HEK293 (cell line): ENCODE data around the gene PIK3C2G.

Source experiments
- CTCF ChIA-PET: fragments of 350-600 bp; formaldehyde crosslinking; extraction: SDS; loops from one replicate; lab custom pipeline; 2021; ENCODE audit warnings: antibody characterized with exemption; lab: Yijun Ruan, JAX
- POLR2A ChIA-PET: fragments of 300-600 bp; formaldehyde crosslinking; extraction: SDS; loops from one replicate; lab custom pipeline; 2020; ENCODE audit warnings: antibody characterized with exemption, inconsistent platforms; lab: Yijun Ruan, JAX
- H3K27ac ChIP-seq: fragments of 200-500 bp; sonication (Bioruptor generic); 2 replicates; pipeline ENCODE4 v1.5.1; 2014; ENCODE audit warnings: low read depth, low read length, control low read depth, inconsistent platforms; ENCODE audit errors: extremely low read depth
- H3K36me3 ChIP-seq, 2 experiments: fragments of 200-500 bp in 1 of 2; sonication (Bioruptor generic) in 1 of 2; 1 replicate in 1 of 2; 2 replicates in 1 of 2; pipeline ENCODE4 v1.5.1; 2014 to 2017; ENCODE audit warnings: inconsistent platforms in 2 of 2, low read length in 2 of 2; ENCODE audit not compliant: control insufficient read depth in 2 of 2, insufficient read depth in 1 of 2
- H3K4me1 ChIP-seq: fragments of 200-500 bp; sonication (Bioruptor generic); 2 replicates; pipeline ENCODE4 v1.5.1; 2014; ENCODE audit warnings: mild to moderate bottlenecking, low read length, inconsistent platforms; ENCODE audit not compliant: control insufficient read depth, insufficient read depth
- H3K4me3 ChIP-seq: 2 replicates; pipeline ENCODE4 v1.5.1; 2011; ENCODE audit warnings: low read depth, mild to moderate bottlenecking, control low read depth, low read length, moderate library complexity
- H3K9me3 ChIP-seq: fragments of 200-500 bp; sonication (Bioruptor generic); 2 replicates; pipeline ENCODE4 v1.5.1; 2014; ENCODE audit warnings: low read depth, low read length, inconsistent platforms; ENCODE audit not compliant: control insufficient read depth, insufficient read depth
- IKZF3 ChIP-seq: fragments of 450-650 bp; IDR thresholded peaks from 2 replicates; pipeline ENCODE4 v1.5.0; 2018; ENCODE audit warnings: missing biosample characterization, mild to moderate bottlenecking, missing genetic modification characterization, moderate library complexity
- KLF9 ChIP-seq: fragments of 450-650 bp; formaldehyde crosslinking; IDR thresholded peaks from 2 replicates; pipeline ENCODE4 v1.5.1; 2016; ENCODE audit warnings: missing biosample characterization, missing genetic modification characterization, low read depth
- SETDB1 ChIP-seq: IDR thresholded peaks from one replicate; pipeline ENCODE4 v1.6.1; 2017; ENCODE audit warnings: mild to moderate bottlenecking, low read length, moderate library complexity, mixed read lengths; ENCODE audit not compliant: insufficient read length
- TRIM28 ChIP-seq: IDR thresholded peaks from 2 replicates; pipeline ENCODE4 v1.6.1; 2011; ENCODE audit warnings: low read length, control low read depth, borderline replicate concordance
- YY2 ChIP-seq: fragments of 450-650 bp; formaldehyde crosslinking; IDR thresholded peaks from 2 replicates; pipeline ENCODE4 v1.5.1; 2016; ENCODE audit warnings: missing biosample characterization, missing genetic modification characterization
- ZBTB7A ChIP-seq: fragments of 450-650 bp; formaldehyde crosslinking; IDR thresholded peaks from 2 replicates; pipeline ENCODE4 v1.5.1; 2016; ENCODE audit warnings: low read depth, missing biosample characterization, missing genetic modification characterization
- ZFP3 ChIP-seq: fragments of 450-650 bp; formaldehyde crosslinking; IDR thresholded peaks from 2 replicates; pipeline ENCODE4 v1.5.1; 2016; ENCODE audit warnings: low read depth, missing biosample characterization, missing genetic modification characterization
- ZIC2 ChIP-seq: fragments of 450-650 bp; formaldehyde crosslinking; IDR thresholded peaks from 2 replicates; pipeline ENCODE4 v1.5.1; 2016; ENCODE audit warnings: missing biosample characterization, missing genetic modification characterization
- ZNF140 ChIP-seq: fragments of 450-650 bp; formaldehyde crosslinking; IDR thresholded peaks from 2 replicates; pipeline ENCODE4 v1.5.1; 2016; ENCODE audit warnings: missing biosample characterization, missing genetic modification characterization
- ZNF19 ChIP-seq: fragments of 450-650 bp; formaldehyde crosslinking; IDR thresholded peaks from 2 replicates; pipeline ENCODE4; 2016; ENCODE audit warnings: missing biosample characterization, missing genetic modification characterization, low read depth
- ZNF202 ChIP-seq: fragments of 450-650 bp; formaldehyde crosslinking; IDR thresholded peaks from 2 replicates; pipeline ENCODE4 v1.5.1; 2016; ENCODE audit warnings: missing biosample characterization, missing genetic modification characterization, borderline replicate concordance
- ZNF223 ChIP-seq: fragments of 450-650 bp; formaldehyde crosslinking; IDR thresholded peaks from 2 replicates; pipeline ENCODE4 v1.5.1; 2016; ENCODE audit warnings: missing biosample characterization, missing genetic modification characterization
- ZNF266 ChIP-seq: fragments of 450-650 bp; formaldehyde crosslinking; IDR thresholded peaks from 2 replicates; pipeline ENCODE4 v1.5.1; 2016; ENCODE audit warnings: missing biosample characterization, missing genetic modification characterization, low read depth
- ZNF335 ChIP-seq: fragments of 450-650 bp; formaldehyde crosslinking; conservative IDR thresholded peaks from 2 replicates; pipeline ENCODE4 v1.5.1; 2016; ENCODE audit warnings: missing biosample characterization, missing genetic modification characterization
- ZNF350 ChIP-seq: fragments of 450-650 bp; formaldehyde crosslinking; IDR thresholded peaks from 2 replicates; pipeline ENCODE4 v1.5.0; 2017; ENCODE audit warnings: missing biosample characterization, mild to moderate bottlenecking, missing genetic modification characterization
- ZNF354C ChIP-seq: fragments of 450-650 bp; formaldehyde crosslinking; IDR thresholded peaks from 2 replicates; pipeline ENCODE4 v1.5.1; 2016; ENCODE audit warnings: missing biosample characterization, missing genetic modification characterization, low read depth, borderline replicate concordance
- ZNF48 ChIP-seq: fragments of 450-650 bp; formaldehyde crosslinking; IDR thresholded peaks from 2 replicates; pipeline ENCODE4 v1.5.1; 2016; ENCODE audit warnings: missing biosample characterization, missing genetic modification characterization
- ZNF585B ChIP-seq: fragments of 450-650 bp; formaldehyde crosslinking; IDR thresholded peaks from 2 replicates; pipeline ENCODE4 v1.5.1; 2016; ENCODE audit warnings: missing biosample characterization, missing genetic modification characterization
- ZNF624 ChIP-seq: fragments of 450-650 bp; formaldehyde crosslinking; IDR thresholded peaks from 2 replicates; pipeline ENCODE4 v1.5.1; 2017; ENCODE audit warnings: missing biosample characterization, missing genetic modification characterization
- ZNF626 ChIP-seq: fragments of 450-650 bp; sonication (Bioruptor Pico); formaldehyde crosslinking; IDR thresholded peaks from 2 replicates; pipeline ENCODE4 v1.5.1; 2018; ENCODE audit warnings: missing biosample characterization, missing genetic modification characterization, inconsistent platforms
- ZNF654 ChIP-seq: fragments of 450-650 bp; formaldehyde crosslinking; IDR thresholded peaks from 2 replicates; pipeline ENCODE4 v1.5.1; 2016; ENCODE audit warnings: low read depth, missing biosample characterization, missing genetic modification characterization
- ZNF658 ChIP-seq: fragments of 450-650 bp; formaldehyde crosslinking; IDR thresholded peaks from 2 replicates; pipeline ENCODE4; 2016; ENCODE audit warnings: missing biosample characterization, missing genetic modification characterization
- ZNF701 ChIP-seq: fragments of 450-650 bp; formaldehyde crosslinking; IDR thresholded peaks from 2 replicates; pipeline ENCODE4 v1.5.1; 2016; ENCODE audit warnings: missing biosample characterization, missing genetic modification characterization
- TF ChIP-seq, protein P1 (sequence below): fragments of 450-650 bp; formaldehyde crosslinking; IDR thresholded peaks from 2 replicates; pipeline ENCODE4 v1.5.1; 2016; ENCODE audit warnings: missing biosample characterization, missing genetic modification characterization
- TF ChIP-seq, protein P2 (sequence below): fragments of 450-650 bp; formaldehyde crosslinking; IDR thresholded peaks from 2 replicates; pipeline ENCODE4 v1.5.1; 2016; ENCODE audit warnings: missing biosample characterization, missing genetic modification characterization
- TF ChIP-seq, protein P3 (sequence below): fragments of 450-650 bp; formaldehyde crosslinking; conservative IDR thresholded peaks from 2 replicates; pipeline ENCODE4 v1.5.1; 2016; ENCODE audit warnings: low read depth, missing biosample characterization, missing genetic modification characterization
- TF ChIP-seq, protein P4 (sequence below): fragments of 450-650 bp; formaldehyde crosslinking; IDR thresholded peaks from 2 replicates; pipeline ENCODE4 v1.5.1; 2017; ENCODE audit warnings: missing biosample characterization, mild to moderate bottlenecking, missing genetic modification characterization, moderate library complexity

Gene PIK3C2G

DNA sequence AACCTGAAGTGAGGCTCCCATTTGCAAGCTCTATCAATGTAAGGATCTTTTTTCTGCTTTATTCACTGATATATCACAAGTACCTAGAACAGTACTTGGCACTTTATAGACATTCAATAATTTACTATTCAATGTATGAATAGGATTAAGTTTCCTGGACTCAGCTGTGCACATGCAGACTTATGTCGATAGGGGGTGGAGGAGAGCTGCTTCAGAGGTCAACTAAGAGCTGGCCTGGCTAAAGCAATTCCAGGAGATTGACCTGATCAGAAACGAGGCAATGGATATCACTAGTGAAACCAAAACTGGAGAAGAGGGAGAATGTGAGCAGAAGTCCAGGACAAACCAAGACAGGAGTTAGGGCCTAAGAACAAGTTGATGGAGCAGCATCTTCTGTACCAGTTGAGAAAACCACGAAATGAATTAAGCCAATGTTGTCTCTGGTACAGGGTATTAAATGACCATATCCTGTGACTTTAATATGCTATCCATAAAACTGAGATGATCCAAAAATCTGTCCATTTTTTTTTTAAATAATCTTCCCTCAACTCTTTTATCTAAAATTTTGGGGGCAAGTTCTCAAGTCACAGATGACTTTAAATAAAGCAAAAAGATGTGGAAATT lies 169.2 kb downstream of the PIK3C2G start:
- ChIA-PET CTCF (interaction anchor here (0.6 to 1.3 kb wide), 15 partner anchors 10 to 858 kb away, joined by 3 to 7 read pairs (median 3); no protein-coding TSS in a partner anchor), POLR2A (no interaction called here)
- Histone ChIP-seq H3K36me3 (no peaks in the 10 kb centered on the region), H3K4me3 (no peak overlapping the region), H3K9me3 (no peaks in the 10 kb centered on the region), H3K27ac (no peak overlapping the region), H3K4me1 (no peaks in the 10 kb centered on the region)
- TF ChIP-seq ZNF658 (no peak), ZNF223 (tag by site-specific recombination) (no peak), ZNF19 (no peak), KLF9 (tag by site-specific recombination) (no peak), ZNF48 (tag by site-specific recombination) (no peak), IKZF3 (no peak), ZNF335 (tag by site-specific recombination) (no peak), YY2 (tag by site-specific recombination) (no peak), ZNF654 (tag by site-specific recombination) (peak; percentile 82), ZIC2 (no peak), ZNF585B (no peak), SETDB1 (no peak), ZNF354C (tag by site-specific recombination) (no peak), ZNF202 (no peak), ZBTB7A (tag by site-specific recombination) (no peak), ZNF266 (tag by site-specific recombination) (no peak)
- TF ChIP-seq, protein P1, sequence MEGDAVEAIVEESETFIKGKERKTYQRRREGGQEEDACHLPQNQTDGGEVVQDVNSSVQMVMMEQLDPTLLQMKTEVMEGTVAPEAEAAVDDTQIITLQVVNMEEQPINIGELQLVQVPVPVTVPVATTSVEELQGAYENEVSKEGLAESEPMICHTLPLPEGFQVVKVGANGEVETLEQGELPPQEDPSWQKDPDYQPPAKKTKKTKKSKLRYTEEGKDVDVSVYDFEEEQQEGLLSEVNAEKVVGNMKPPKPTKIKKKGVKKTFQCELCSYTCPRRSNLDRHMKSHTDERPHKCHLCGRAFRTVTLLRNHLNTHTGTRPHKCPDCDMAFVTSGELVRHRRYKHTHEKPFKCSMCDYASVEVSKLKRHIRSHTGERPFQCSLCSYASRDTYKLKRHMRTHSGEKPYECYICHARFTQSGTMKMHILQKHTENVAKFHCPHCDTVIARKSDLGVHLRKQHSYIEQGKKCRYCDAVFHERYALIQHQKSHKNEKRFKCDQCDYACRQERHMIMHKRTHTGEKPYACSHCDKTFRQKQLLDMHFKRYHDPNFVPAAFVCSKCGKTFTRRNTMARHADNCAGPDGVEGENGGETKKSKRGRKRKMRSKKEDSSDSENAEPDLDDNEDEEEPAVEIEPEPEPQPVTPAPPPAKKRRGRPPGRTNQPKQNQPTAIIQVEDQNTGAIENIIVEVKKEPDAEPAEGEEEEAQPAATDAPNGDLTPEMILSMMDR (tag by site-specific recombination): peak; percentile 22; the same call in 1 of the 2 replicates

DNA sequence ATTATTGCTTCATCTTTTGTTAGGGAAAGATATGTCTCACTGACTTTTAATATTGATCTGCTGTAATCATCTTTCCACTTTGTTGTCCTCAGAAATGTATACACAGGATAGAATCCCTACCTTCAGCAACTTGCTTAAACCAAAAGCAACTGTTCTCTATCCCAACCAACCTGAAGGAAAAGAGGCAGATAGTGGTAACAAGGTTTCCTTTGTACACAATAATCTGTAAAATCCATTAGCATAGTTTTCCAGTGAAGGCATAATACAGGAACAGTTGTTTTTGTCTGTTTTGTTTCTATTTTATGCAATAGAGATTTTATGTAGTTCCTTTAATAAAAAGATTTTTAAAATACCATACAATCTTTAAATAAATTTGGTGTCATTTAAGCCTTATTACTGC lies 170.5 kb downstream of the PIK3C2G start:
- ChIA-PET CTCF (no interaction called here), POLR2A (no interaction called here)
- H3K4me1 ChIP-seq: no peaks in the 10 kb centered on the region
- H3K9me3 ChIP-seq: no peaks in the 10 kb centered on the region
- H3K4me3 ChIP-seq: no peak overlapping the region
- no peak overlapping the region for H3K27ac ChIP-seq
- no peaks in the 10 kb centered on the region for H3K36me3 ChIP-seq
- TF ChIP-seq ZFP3 (tag by site-specific recombination): no peak
- TF ChIP-seq, protein P2, sequence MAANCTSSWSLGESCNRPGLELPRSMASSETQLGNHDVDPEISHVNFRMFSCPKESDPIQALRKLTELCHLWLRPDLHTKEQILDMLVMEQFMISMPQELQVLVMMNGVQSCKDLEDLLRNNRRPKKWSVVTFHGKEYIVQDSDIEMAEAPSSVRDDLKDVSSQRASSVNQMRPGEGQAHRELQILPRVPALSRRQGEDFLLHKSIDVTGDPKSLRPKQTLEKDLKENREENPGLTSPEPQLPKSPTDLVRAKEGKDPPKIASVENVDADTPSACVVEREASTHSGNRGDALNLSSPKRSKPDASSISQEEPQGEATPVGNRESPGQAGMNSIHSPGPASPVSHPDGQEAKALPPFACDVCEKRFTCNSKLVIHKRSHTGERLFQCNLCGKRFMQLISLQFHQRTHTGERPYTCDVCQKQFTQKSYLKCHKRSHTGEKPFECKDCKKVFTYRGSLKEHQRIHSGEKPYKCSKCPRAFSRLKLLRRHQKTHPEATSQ: no peak
- no peak for TF ChIP-seq ZNF701 (tag by site-specific recombination)
- TF ChIP-seq TRIM28: no peak
- no peak for TF ChIP-seq ZNF626
- TF ChIP-seq, protein P3, sequence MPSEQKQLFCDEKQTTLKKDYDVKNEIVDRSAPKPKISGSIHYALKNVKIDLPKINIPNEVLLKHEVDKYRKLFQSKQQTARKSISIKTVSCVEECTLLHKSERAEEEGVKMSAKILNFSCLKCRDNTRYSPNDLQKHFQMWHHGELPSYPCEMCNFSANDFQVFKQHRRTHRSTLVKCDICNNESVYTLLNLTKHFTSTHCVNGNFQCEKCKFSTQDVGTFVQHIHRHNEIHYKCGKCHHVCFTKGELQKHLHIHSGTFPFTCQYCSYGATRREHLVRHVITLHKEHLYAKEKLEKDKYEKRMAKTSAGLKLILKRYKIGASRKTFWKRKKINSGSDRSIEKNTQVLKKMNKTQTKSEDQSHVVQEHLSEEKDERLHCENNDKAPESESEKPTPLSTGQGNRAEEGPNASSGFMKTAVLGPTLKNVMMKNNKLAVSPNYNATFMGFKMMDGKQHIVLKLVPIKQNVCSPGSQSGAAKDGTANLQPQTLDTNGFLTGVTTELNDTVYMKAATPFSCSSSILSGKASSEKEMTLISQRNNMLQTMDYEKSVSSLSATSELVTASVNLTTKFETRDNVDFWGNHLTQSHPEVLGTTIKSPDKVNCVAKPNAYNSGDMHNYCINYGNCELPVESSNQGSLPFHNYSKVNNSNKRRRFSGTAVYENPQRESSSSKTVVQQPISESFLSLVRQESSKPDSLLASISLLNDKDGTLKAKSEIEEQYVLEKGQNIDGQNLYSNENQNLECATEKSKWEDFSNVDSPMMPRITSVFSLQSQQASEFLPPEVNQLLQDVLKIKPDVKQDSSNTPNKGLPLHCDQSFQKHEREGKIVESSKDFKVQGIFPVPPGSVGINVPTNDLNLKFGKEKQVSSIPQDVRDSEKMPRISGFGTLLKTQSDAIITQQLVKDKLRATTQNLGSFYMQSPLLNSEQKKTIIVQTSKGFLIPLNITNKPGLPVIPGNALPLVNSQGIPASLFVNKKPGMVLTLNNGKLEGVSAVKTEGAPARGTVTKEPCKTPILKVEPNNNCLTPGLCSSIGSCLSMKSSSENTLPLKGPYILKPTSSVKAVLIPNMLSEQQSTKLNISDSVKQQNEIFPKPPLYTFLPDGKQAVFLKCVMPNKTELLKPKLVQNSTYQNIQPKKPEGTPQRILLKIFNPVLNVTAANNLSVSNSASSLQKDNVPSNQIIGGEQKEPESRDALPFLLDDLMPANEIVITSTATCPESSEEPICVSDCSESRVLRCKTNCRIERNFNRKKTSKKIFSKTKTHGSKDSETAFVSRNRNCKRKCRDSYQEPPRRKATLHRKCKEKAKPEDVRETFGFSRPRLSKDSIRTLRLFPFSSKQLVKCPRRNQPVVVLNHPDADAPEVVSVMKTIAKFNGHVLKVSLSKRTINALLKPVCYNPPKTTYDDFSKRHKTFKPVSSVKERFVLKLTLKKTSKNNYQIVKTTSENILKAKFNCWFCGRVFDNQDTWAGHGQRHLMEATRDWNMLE (tag by site-specific recombination): no peak
- no peak for TF ChIP-seq ZNF350 (tag by site-specific recombination)
- TF ChIP-seq ZNF624 (tag by site-specific recombination): no peak
- TF ChIP-seq ZNF140 (tag by site-specific recombination): no peak
- TF ChIP-seq, protein P4, sequence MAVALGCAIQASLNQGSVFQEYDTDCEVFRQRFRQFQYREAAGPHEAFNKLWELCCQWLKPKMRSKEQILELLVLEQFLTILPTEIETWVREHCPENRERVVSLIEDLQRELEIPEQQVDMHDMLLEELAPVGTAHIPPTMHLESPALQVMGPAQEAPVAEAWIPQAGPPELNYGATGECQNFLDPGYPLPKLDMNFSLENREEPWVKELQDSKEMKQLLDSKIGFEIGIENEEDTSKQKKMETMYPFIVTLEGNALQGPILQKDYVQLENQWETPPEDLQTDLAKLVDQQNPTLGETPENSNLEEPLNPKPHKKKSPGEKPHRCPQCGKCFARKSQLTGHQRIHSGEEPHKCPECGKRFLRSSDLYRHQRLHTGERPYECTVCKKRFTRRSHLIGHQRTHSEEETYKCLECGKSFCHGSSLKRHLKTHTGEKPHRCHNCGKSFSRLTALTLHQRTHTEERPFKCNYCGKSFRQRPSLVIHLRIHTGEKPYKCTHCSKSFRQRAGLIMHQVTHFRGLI (tag by site-specific recombination): no peak
